Colonic mucosa (tissue), 4 donors: ENCODE data around the gene STUB1. TPM values are rescaled to one million over a fixed set of nuclear protein-coding genes. Genes with fewer than 3 reads are reported as not detected.

Source experiments
- DNase-seq: peaks from one replicate; pipeline ENCODE4 v3.0.0-alpha.2; 2020
- H3K27ac ChIP-seq: fragments of 200-600 bp; one replicate; pipeline ENCODE4 v1.8.0; 2021
- H3K27me3 ChIP-seq: fragments of 200-600 bp; one replicate; pipeline ENCODE4 v1.8.0; 2021
- H3K36me3 ChIP-seq: fragments of 200-600 bp; one replicate; pipeline ENCODE4 v1.8.0; 2021
- H3K4me1 ChIP-seq: fragments of 200-600 bp; one replicate; pipeline ENCODE4 v1.8.0; 2021; ENCODE audit warnings: mild to moderate bottlenecking
- H3K4me3 ChIP-seq: fragments of 200-600 bp; one replicate; pipeline ENCODE4 v1.8.0; 2021
- H3K9ac ChIP-seq, 2 donors: one replicate each; pipeline ENCODE4 v1.7.0; 2013; ENCODE audit warnings: control low read depth in 2 of 2, low read depth in 2 of 2, low read length in 2 of 2
- H3K9me3 ChIP-seq: fragments of 200-600 bp; one replicate; pipeline ENCODE4 v1.8.0; 2021
- CTCF ChIP-seq: fragments of 200-600 bp; IDR thresholded peaks from one replicate; pipeline ENCODE4 v1.8.0; 2022; ENCODE audit warnings: antibody characterized with exemption, mild to moderate bottlenecking
- intact Hi-C: fragments of 100-400 bp; cut with DNase I; formaldehyde crosslinking; loops from one replicate; pipeline ENCODE4 v1.14.1; 2022
- total RNA-seq, 2 donors: library from RNA; stranded (reverse); fragmentation: NEBNext Ultra II Directional in 1 of 2; extraction: Animal tissue kit (Norgen Biotek cat#: 25700) in 1 of 2; gene quantifications; one replicate each; pipeline ENCODE4 v1.2.1, GENCODE V29; 2021
- donor health status: healthy.
- donor health status: DM: no; HTN: no; CAD: no.
- donor health status: DM: no; HTN: no; CAD: no.

STUB1 gene
- total RNA-seq, 2 donors from 2014 or later = 96.7 to 159 TPM

- no peak for DNase-seq
- Histone ChIP-seq H3K4me3 (no peak overlapping the region), H3K27ac (no peak overlapping the region), H3K36me3 (peaks cover 9% of the 10 kb centered on the region), H3K9me3 (no peaks in the 10 kb centered on the region), H3K9ac (peak overlapping the region in 1 of 2 donors; percentile 19), H3K27me3 (no peaks in the 10 kb centered on the region), H3K4me1 (peaks cover 34% of the 10 kb centered on the region)
- intact Hi-C loops = no loop called here
- no peak for TF ChIP-seq CTCF
Measured at GRCh38 chr16:677316-678190, 2.7 kb upstream of the STUB1 start.

GRCh38 chr16:678209-678857, 1.9 kb upstream of the STUB1 start:
- Histone ChIP-seq H3K4me3 (no peak overlapping the region), H3K27me3 (no peaks in the 10 kb centered on the region), H3K36me3 (peaks cover 6% of the 10 kb centered on the region), H3K9me3 (no peaks in the 10 kb centered on the region), H3K27ac (no peak overlapping the region), H3K4me1 (peaks cover 37% of the 10 kb centered on the region), H3K9ac (no peak overlapping the region)
- intact Hi-C loops = no loop called here
- DNase-seq = no peak
- no peak for TF ChIP-seq CTCF

- Histone ChIP-seq H3K9ac (peak overlapping the region; percentile 58 to 62), H3K4me3 (peak overlapping the region; percentile 35), H3K27me3 (no peaks in the 10 kb centered on the region), H3K4me1 (peaks cover 40% of the 10 kb centered on the region), H3K9me3 (no peaks in the 10 kb centered on the region), H3K36me3 (peaks cover 6% of the 10 kb centered on the region), H3K27ac (peak overlapping the region; percentile 57)
- no peak for TF ChIP-seq CTCF
- DNase-seq = peak; percentile 80
- intact Hi-C loops = no loop called here
Measured at GRCh38 chr16:678858-679813, 1.1 kb upstream of the STUB1 start.

- H3K27ac ChIP-seq = peak overlapping the region; percentile 90
- H3K27me3 ChIP-seq = no peaks in the 10 kb centered on the region
- no peak for TF ChIP-seq CTCF
- no peaks in the 10 kb centered on the region for H3K9me3 ChIP-seq
- H3K4me3 ChIP-seq = peak overlapping the region; percentile 71
- no peak for DNase-seq
- H3K36me3 ChIP-seq = peaks cover 6% of the 10 kb centered on the region
- H3K4me1 ChIP-seq = peaks cover 41% of the 10 kb centered on the region
- H3K9ac ChIP-seq = peak overlapping the region; percentile 77 to 85
- intact Hi-C loops = no loop called here
Measured at GRCh38 chr16:680625-680945, 375 bp downstream of the STUB1 start.
